NCI-H2171 treated with DMSO at 0.1 percent for 48 hours (cell line): ENCODE data around the gene AMPD1.

Experiments
- DNase-seq: peaks from one replicate; lab custom pipeline; 2025; lab: John Stamatoyannopoulos, UW

The AMPD1 gene

GRCh38 chr1:114700036-114700600, 4.8 kb upstream of the AMPD1 start:
- DNase-seq = no peak

- no peak for DNase-seq
Measured at GRCh38 chr1:114696810-114697209, 1.5 kb upstream of the AMPD1 start.

GRCh38 chr1:114694540-114695310, 621 bp downstream of the AMPD1 start:
- DNase-seq = no peak

- DNase-seq = no peak
Measured at GRCh38 chr1:114692947-114693346, 2.4 kb downstream of the AMPD1 start.

- no peak for DNase-seq
Measured at GRCh38 chr1:114691061-114691460, 4.3 kb downstream of the AMPD1 start.

GRCh38 chr1:114690148-114690547, 5.2 kb downstream of the AMPD1 start:
- DNase-seq = no peak

- no peak for DNase-seq
Measured at GRCh38 chr1:114688526-114688925, 6.8 kb downstream of the AMPD1 start.

- DNase-seq = no peak
Measured at GRCh38 chr1:114685851-114686250, 9.5 kb downstream of the AMPD1 start.

- DNase-seq = no peak
Measured at GRCh38 chr1:114677691-114678090, 17.7 kb downstream of the AMPD1 start.

GRCh38 chr1:114676115-114676514, 19.2 kb downstream of the AMPD1 start:
- no peak for DNase-seq

- no peak for DNase-seq
Measured at GRCh38 chr1:114671939-114672275, 23.4 kb downstream of the AMPD1 start.

- DNase-seq = peak; percentile 42
Measured at GRCh38 chr1:114671011-114671938, 24.1 kb downstream of the AMPD1 start.

- peak; percentile 69 for DNase-seq
Measured at GRCh38 chr1:114670083-114671010, 25.0 kb downstream of the AMPD1 start.

GRCh38 chr1:114669562-114670082, 25.7 kb downstream of the AMPD1 start, which contains the start of gene DENND2C:
DENND2C (minus strand) TSS chr1:114670049; CDS start chr1:114625984, 44,065 bp downstream.
- DNase-seq = no peak

- DNase-seq = no peak
Measured at GRCh38 chr1:114668784-114669561, 26.4 kb downstream of the AMPD1 start.

- no peak for DNase-seq
Measured at GRCh38 chr1:114668373-114668772, 27.0 kb downstream of the AMPD1 start.

GRCh38 chr1:114666954-114667353, 28.4 kb downstream of the AMPD1 start:
- no peak for DNase-seq

GRCh38 chr1:114660238-114660637, 35.1 kb downstream of the AMPD1 start:
- no peak for DNase-seq

- DNase-seq = no peak
Measured at GRCh38 chr1:114651893-114652292, 43.5 kb downstream of the AMPD1 start.

- DNase-seq = no peak
Measured at GRCh38 chr1:114648503-114648902, 46.8 kb downstream of the AMPD1 start.

- DNase-seq = peak; percentile 3
Measured at GRCh38 chr1:114641377-114641776, 54.0 kb downstream of the AMPD1 start.
